MM.1S (cell line): Measurements from ENCODE around the gene ECE1.
A peak's percentile ranks its signal among the peaks of the same experiment; 100 is the strongest.

ENCODE experiments used
- DNase-seq: peaks from one replicate; pipeline ENCODE4 v3.0.0-alpha.2; 2015
- H2AFZ ChIP-seq: fragments of 300-600 bp; sonication (generic); 2 replicates; pipeline ENCODE4 v1.6.0; 2016; ENCODE audit warnings: antibody characterized with exemption, low read length
- H3F3A ChIP-seq: fragments of 300-600 bp; sonication (generic); 2 replicates; pipeline ENCODE4 v1.6.1; 2016; ENCODE audit warnings: mild to moderate bottlenecking, antibody characterized with exemption, low read length, moderate library complexity, mixed read lengths; ENCODE audit not compliant: insufficient read depth
- H3K27ac ChIP-seq: fragments of 300-600 bp; sonication (generic); 2 replicates; pipeline ENCODE4 v1.5.1; 2016; ENCODE audit warnings: mild to moderate bottlenecking, low read length
- H3K27me3 ChIP-seq: fragments of 300-600 bp; sonication (generic); replicated peaks from 2 replicates; pipeline ENCODE4 v1.6.0; 2016; ENCODE audit warnings: low read length; ENCODE audit not compliant: insufficient read depth
- H3K36me3 ChIP-seq: fragments of 300-600 bp; sonication (generic); replicated peaks from 2 replicates; pipeline ENCODE4 v1.6.1; 2016; ENCODE audit warnings: mild to moderate bottlenecking, low read length, mixed read lengths; ENCODE audit not compliant: insufficient read depth
- H3K4me1 ChIP-seq: fragments of 300-600 bp; sonication (generic); 2 replicates; pipeline ENCODE4 v1.6.1; 2016; ENCODE audit warnings: low read length, mixed read lengths
- H3K4me2 ChIP-seq: fragments of 300-600 bp; sonication (generic); 2 replicates; pipeline ENCODE4 v1.6.0; 2016; ENCODE audit warnings: low read depth, low read length
- H3K4me3 ChIP-seq: fragments of 300-600 bp; sonication (generic); 2 replicates; pipeline ENCODE4 v1.5.1; 2016; ENCODE audit warnings: low read length, mixed read lengths
- H3K79me2 ChIP-seq: fragments of 300-600 bp; sonication (generic); 2 replicates; pipeline ENCODE4 v1.6.1; 2016; ENCODE audit warnings: mixed run types, low read length, mixed read lengths
- H3K9ac ChIP-seq: fragments of 300-600 bp; sonication (generic); 2 replicates; pipeline ENCODE4 v1.6.1; 2016; ENCODE audit warnings: low read length, mixed read lengths
- H3K9me2 ChIP-seq: fragments of 300-600 bp; sonication (generic); replicated peaks from 2 replicates; pipeline ENCODE4 v1.6.1; 2016; ENCODE audit warnings: mild to moderate bottlenecking, low read length, mixed read lengths; ENCODE audit not compliant: insufficient read depth
- H3K9me3 ChIP-seq: fragments of 300-600 bp; sonication (generic); replicated peaks from 2 replicates; pipeline ENCODE4 v1.6.1; 2016; ENCODE audit warnings: mild to moderate bottlenecking, low read length, mixed read lengths; ENCODE audit not compliant: insufficient read depth
- H4K20me1 ChIP-seq: fragments of 300-600 bp; sonication (generic); 2 replicates; pipeline ENCODE4 v1.6.1; 2016; ENCODE audit warnings: mild to moderate bottlenecking, low read length, moderate library complexity, mixed read lengths; ENCODE audit not compliant: insufficient read depth
- EZH2 ChIP-seq: fragments of 300-600 bp; sonication (generic); optimal IDR thresholded peaks from 2 replicates; pipeline ENCODE3; 2017; ENCODE audit warnings: low read depth, mild to moderate bottlenecking, antibody characterized with exemption, low read length, mixed read lengths
- EZH2phosphoT487 ChIP-seq: fragments of 300-600 bp; sonication (generic); IDR thresholded peaks from 2 replicates; pipeline ENCODE4 v1.6.1; 2018; ENCODE audit warnings: antibody characterized with exemption, low read length
- TF ChIP-seq, protein P1 (sequence below): fragments of 300-600 bp; sonication (generic); IDR thresholded peaks from 2 replicates; pipeline ENCODE4 v1.5.1; 2016; ENCODE audit warnings: antibody characterized with exemption, low read length, mixed read lengths

ECE1 gene

DNA sequence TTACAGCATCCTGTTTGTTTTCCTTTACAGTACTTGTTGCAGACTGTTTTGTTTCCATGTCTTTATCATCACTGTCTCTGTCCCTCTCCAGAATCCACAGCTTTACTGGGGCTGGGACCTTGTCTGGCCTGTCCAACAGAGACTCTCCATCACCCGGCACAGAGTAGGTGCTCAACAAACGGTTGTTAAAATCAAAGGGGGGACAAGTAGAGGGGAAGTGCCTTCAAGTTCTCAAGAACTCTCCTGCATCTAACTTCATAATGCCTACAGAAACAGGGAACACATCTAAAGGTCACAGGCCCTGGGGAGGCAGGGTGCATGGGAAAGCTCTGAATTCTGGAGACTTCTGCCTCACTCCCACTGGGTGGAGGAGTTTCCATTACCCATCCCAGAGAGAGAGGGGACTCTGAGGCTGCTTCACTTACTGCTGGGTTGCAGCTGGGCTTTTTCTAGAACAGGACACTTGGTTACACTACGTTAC lies 2.3 kb upstream of the ECE1 start:
- no peak for DNase-seq
- H3K4me3 ChIP-seq: peak overlapping the region; percentile 77
- no peaks in the 10 kb centered on the region for H3K9me2 ChIP-seq
- H3F3A ChIP-seq: peaks cover 50% of the 10 kb centered on the region
- no peaks in the 10 kb centered on the region for H3K27me3 ChIP-seq
- peak overlapping the region; percentile 100 for H3K27ac ChIP-seq
- H2AFZ ChIP-seq: 0 out of 2 replicates have a peak overlapping the region, but pooled peaks have one; percentile 1
- H3K36me3 ChIP-seq: no peaks in the 10 kb centered on the region
- H3K79me2 ChIP-seq: peaks cover 54% of the 10 kb centered on the region
- H4K20me1 ChIP-seq: no peaks in the 10 kb centered on the region
- TF ChIP-seq, protein P1, sequence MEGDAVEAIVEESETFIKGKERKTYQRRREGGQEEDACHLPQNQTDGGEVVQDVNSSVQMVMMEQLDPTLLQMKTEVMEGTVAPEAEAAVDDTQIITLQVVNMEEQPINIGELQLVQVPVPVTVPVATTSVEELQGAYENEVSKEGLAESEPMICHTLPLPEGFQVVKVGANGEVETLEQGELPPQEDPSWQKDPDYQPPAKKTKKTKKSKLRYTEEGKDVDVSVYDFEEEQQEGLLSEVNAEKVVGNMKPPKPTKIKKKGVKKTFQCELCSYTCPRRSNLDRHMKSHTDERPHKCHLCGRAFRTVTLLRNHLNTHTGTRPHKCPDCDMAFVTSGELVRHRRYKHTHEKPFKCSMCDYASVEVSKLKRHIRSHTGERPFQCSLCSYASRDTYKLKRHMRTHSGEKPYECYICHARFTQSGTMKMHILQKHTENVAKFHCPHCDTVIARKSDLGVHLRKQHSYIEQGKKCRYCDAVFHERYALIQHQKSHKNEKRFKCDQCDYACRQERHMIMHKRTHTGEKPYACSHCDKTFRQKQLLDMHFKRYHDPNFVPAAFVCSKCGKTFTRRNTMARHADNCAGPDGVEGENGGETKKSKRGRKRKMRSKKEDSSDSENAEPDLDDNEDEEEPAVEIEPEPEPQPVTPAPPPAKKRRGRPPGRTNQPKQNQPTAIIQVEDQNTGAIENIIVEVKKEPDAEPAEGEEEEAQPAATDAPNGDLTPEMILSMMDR: no peak
- peak overlapping the region; percentile 99 for H3K4me2 ChIP-seq
- H3K9ac ChIP-seq: peak overlapping the region; percentile 98
- no peaks in the 10 kb centered on the region for H3K9me3 ChIP-seq
- peaks cover 50% of the 10 kb centered on the region for H3K4me1 ChIP-seq

DNA sequence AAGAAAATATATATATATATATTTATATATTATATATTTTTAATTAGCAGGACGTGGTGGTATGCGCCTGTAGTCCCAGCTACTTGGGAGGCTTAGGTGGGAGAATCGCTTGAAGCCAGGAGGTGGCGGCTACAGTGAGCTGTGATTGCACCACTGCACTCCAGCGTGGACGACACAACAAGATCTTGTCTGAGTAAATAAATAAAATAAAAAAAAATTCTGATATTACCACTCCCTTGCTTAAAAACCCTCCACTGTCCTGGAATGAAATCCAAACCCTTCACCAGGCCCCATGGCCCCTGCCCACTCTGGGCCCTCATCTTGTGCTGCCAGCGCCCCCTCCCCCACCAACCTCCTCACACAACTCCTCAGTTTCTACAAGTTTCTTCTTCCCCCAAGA lies 1.7 kb upstream of the ECE1 start:
- Histone ChIP-seq H3K27me3 (no peaks in the 10 kb centered on the region), H3F3A (peaks cover 50% of the 10 kb centered on the region), H3K36me3 (no peaks in the 10 kb centered on the region), H3K9ac (peak overlapping the region; percentile 98), H2AFZ (0 out of 2 replicates have a peak overlapping the region, but pooled peaks have one; percentile 1), H3K9me2 (no peaks in the 10 kb centered on the region), H3K4me2 (peak overlapping the region; percentile 99), H3K4me3 (peak overlapping the region; percentile 77), H3K9me3 (no peaks in the 10 kb centered on the region), H4K20me1 (no peaks in the 10 kb centered on the region), H3K79me2 (peaks cover 50% of the 10 kb centered on the region), H3K27ac (peak overlapping the region; percentile 100), H3K4me1 (peaks cover 50% of the 10 kb centered on the region)
- TF ChIP-seq, protein P1: no peak
- no peak for DNase-seq

DNA sequence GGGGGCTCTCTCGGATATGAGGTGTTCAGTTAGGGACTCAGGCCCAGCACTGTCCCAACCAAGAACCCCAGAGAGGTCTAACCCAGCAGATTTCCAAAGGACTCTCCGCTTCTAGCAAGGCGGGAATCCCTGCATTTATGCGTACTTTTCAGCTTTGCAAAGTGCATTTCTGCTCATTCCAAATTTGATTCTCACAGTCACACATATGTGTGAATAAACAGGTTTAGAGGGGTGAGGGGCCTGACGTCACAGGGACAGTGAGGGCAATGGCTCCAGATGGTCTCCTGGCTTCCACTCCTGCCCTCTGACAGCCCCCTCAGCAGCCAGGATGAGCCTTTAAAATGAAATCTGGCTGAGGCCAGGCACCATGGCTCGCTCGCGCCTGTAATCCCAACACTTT lies 921 bp upstream of the ECE1 start:
- Histone ChIP-seq H3K79me2 (peaks cover 42% of the 10 kb centered on the region), H3K9me3 (no peaks in the 10 kb centered on the region), H3K4me1 (peaks cover 47% of the 10 kb centered on the region), H2AFZ (no peak overlapping the region), H4K20me1 (no peaks in the 10 kb centered on the region), H3K9ac (peak overlapping the region; percentile 81), H3K27me3 (no peaks in the 10 kb centered on the region), H3F3A (peaks cover 50% of the 10 kb centered on the region), H3K9me2 (no peaks in the 10 kb centered on the region), H3K27ac (peak overlapping the region; percentile 84), H3K4me3 (peak overlapping the region; percentile 66), H3K4me2 (peak overlapping the region; percentile 91), H3K36me3 (no peaks in the 10 kb centered on the region)
- DNase-seq: no peak
- no peak for TF ChIP-seq EZH2phosphoT487
- no peak for TF ChIP-seq EZH2
- TF ChIP-seq, protein P1: no peak
